Heart left ventricle (tissue), 16 donors: ENCODE measurements around the gene APOBEC2. TPM values are rescaled to one million over a fixed set of nuclear protein-coding genes. Genes with fewer than 3 reads are reported as not detected.

ENCODE experiments used
- ATAC-seq, 4 donors: fragments of 200-7000 bp; cut with Tn5 transposase; one replicate each; pipeline ENCODE4 v1.9.1; 2020 to 2022; ENCODE audit warnings: moderate library complexity in 4 of 4, mild to moderate bottlenecking in 3 of 4, moderate number of reproducible peaks in 1 of 4
- DNase-seq, 5 donors: peaks; one replicate each; pipeline ENCODE4 v3.0.0-alpha.2; 2020
- H3K27ac ChIP-seq, 12 donors: fragments of 200-600 bp; sonication (generic) in 4 of 12; one replicate each; pipeline versions ENCODE4 v1.5.0 to v1.8.0; 2016 to 2022; ENCODE audit warnings: mild to moderate bottlenecking in 2 of 12
- H3K27me3 ChIP-seq, 9 donors: fragments of 200-600 bp; sonication (generic) in 2 of 9; one replicate each; pipeline versions ENCODE4 v1.5.1 to v1.8.0; 2016 to 2022; ENCODE audit warnings: mild to moderate bottlenecking in 3 of 9
- H3K36me3 ChIP-seq, 9 donors: fragments of 200-600 bp; sonication (generic) in 2 of 9; one replicate each; pipeline versions ENCODE4 v1.5.0 to v1.8.0; 2018 to 2022; ENCODE audit warnings: mild to moderate bottlenecking in 2 of 9
- H3K4me1 ChIP-seq, 12 donors: fragments of 200-600 bp; sonication (generic) in 4 of 12; one replicate each; pipeline versions ENCODE4 v1.5.0 to v1.8.0; 2016 to 2022; ENCODE audit warnings: mild to moderate bottlenecking in 3 of 12
- H3K4me3 ChIP-seq, 12 donors: fragments of 200-600 bp; sonication (generic) in 4 of 12; one replicate each; pipeline versions ENCODE4 v1.5.0 to v1.8.0; 2017 to 2022; ENCODE audit warnings: mild to moderate bottlenecking in 9 of 12, moderate library complexity in 4 of 12
- H3K9me3 ChIP-seq, 12 donors: fragments of 200-600 bp; sonication (generic) in 4 of 12; one replicate each; pipeline versions ENCODE4 v1.5.0 to v1.8.0; 2016 to 2022; ENCODE audit warnings: mild to moderate bottlenecking in 1 of 12
- CTCF ChIP-seq, 12 donors: fragments of 200-600 bp; sonication (generic) in 4 of 12; IDR thresholded peaks; one replicate each; pipeline versions ENCODE4 v1.5.0 to v1.8.0; 2018 to 2022; ENCODE audit warnings: antibody characterized with exemption in 12 of 12, mild to moderate bottlenecking in 5 of 12
- POLR2A ChIP-seq, 2 donors: fragments of 450-650 bp; IDR thresholded peaks; one replicate each; pipeline ENCODE4 v1.6.1; 2017; ENCODE audit warnings: antibody characterized with exemption in 2 of 2, mild to moderate bottlenecking in 2 of 2, moderate library complexity in 2 of 2
- WGBS, 4 donors: extraction: QIAGEN DNeasy Blood & Tissue Kit in 2 of 4; methylation state at CpG; one replicate each; pipeline versions ENCODE4 v1.1.5 to v1.1.7; 2013 to 2018; 5-methylcytosine and 5-hydroxymethylcytosine counted together
- intact Hi-C, 10 donors: fragments of 100-400 bp; cut with DNase I; formaldehyde crosslinking; loops; one replicate each; pipeline versions ENCODE4 v1.11.1 to v1.14.2; 2022
- polyA plus RNA-seq, 2 donors: library from polyadenylated mRNA; stranded (reverse); fragments of 200-250 nt; gene quantifications; one replicate each; pipeline ENCODE4 v1.2.3, GENCODE V29; 2013
- total RNA-seq, 9 donors: library from RNA; depleted of rRNA in 2 of 9; stranded (reverse); fragments of >200 nt in 2 of 9; fragmentation: NEBNext Ultra II Directional in 3 of 9; extraction: Animal tissue kit (Norgen Biotek cat#: 25700) in 3 of 9; gene quantifications; one replicate each; pipeline versions ENCODE4 v1.1.0 to v1.2.4, GENCODE V29; 2016 to 2023
- donor health status: ischemic (EF 13 %, LVEDD 7.1; RV severe dilation, severe dysfunction).
- donor health status: healthy with polysubstance abuse.
- donor health status: DM: no; HTN: yes; CAD: no.
- donor health status: DM: no; HTN: no; CAD: no.
- donor health status: ischemic (EF 25% LVEDD 6.9; RV normal size, moderate dysfunction).
- donor health status: ischemic (EF 25% LVEDD 5.7; RV mildly dilated, moderate dysfunction).
- donor health status: healthy.
- donor health status: DM: yes; HTN: yes; CAD: no.
- donor health status: ischemic (EF 35%, LVEDD 5.7; RV mildly dilated, moderate dysfunction).
- donor health status: nonischemic (EF 11% LVEDD 7.7; RV severe dilation, severe dysfunction).
- donor health status: DM: yes; HTN: yes; CAD: no.
- donor health status: PGD.
- donor health status: ischemic (EF 29% LVEDD 5.4; RV normal size, mild dysfunction).
- donor health status: nonischemic (EF 23%, LVEDD 6.1; RV moderate dilation, normal function).

Gene APOBEC2
- total and polyA plus RNA-seq, 11 donors, result 72.3 to 524 (median 237) TPM

- Histone ChIP-seq H3K36me3 (peaks cover 0 to 30% (median 0%) of the 10 kb centered on the region in 9 donors), H3K4me1 (no peaks in the 10 kb centered on the region), H3K27ac (no peak overlapping the region), H3K9me3 (no peaks in the 10 kb centered on the region), H3K4me3 (no peak overlapping the region), H3K27me3 (no peaks in the 10 kb centered on the region)
- ATAC-seq (no peak), DNase-seq (no peak)
- intact Hi-C loops, result no loop called here
- WGBS, 4 donors, result 85 to 93% (median 88%) methylated on average over 3 of the region's 3 CpGs
- TF ChIP-seq CTCF (IDR thresholded peaks at IDR 0.05) (no peak), POLR2A (IDR thresholded peaks at IDR 0.05) (no peak)
Measured at GRCh38 chr6:41111017-41111416, 58.0 kb downstream of the APOBEC2 start.

Other genes starting within 250 kb of the APOBEC2 start
- gene UNC5CL, start 14.0 kb upstream of the APOBEC2 start, total RNA-seq, result 1 to 10 TPM in 1 of 9 donors, under 1 TPM in 8; 0.21 to 1.1 (median 0.50) TPM
- gene UNC5CL, start 14.0 kb upstream of the APOBEC2 start, polyA plus RNA-seq, result under 1 TPM; 0.50 to 0.65 TPM
- not detected for gene TSPO2, start 10.7 kb upstream of the APOBEC2 start, total RNA-seq
- not detected for gene TSPO2, start 10.7 kb upstream of the APOBEC2 start, polyA plus RNA-seq
- gene OARD1, start 19.2 kb downstream of the APOBEC2 start, total RNA-seq, result 10 to 100 TPM; 12.8 to 21.8 (median 17.7) TPM
- 10 to 100 TPM; 26.6 to 28.1 TPM for gene OARD1, start 19.2 kb downstream of the APOBEC2 start, polyA plus RNA-seq
- 10 to 100 TPM in 4 of 9 donors, 1 to 10 TPM in 5; 6.5 to 12.5 (median 9.7) TPM for gene NFYA, start 19.8 kb downstream of the APOBEC2 start, total RNA-seq
- 1 to 10 TPM; 4.3 to 7.3 TPM for gene NFYA, start 19.8 kb downstream of the APOBEC2 start, polyA plus RNA-seq
- gene TREML1, start 101.1 kb downstream of the APOBEC2 start, total RNA-seq, result under 1 TPM in 1 of 9 donors, not detected in 8; 0.29 TPM
- under 1 TPM in 1 of 2 donors, not detected in 1; 0.07 TPM for gene TREML1, start 101.1 kb downstream of the APOBEC2 start, polyA plus RNA-seq
- gene TREM2, start 109.9 kb downstream of the APOBEC2 start, total RNA-seq, result 10 to 100 TPM in 1 of 9 donors, 1 to 10 TPM in 4, under 1 TPM in 2, not detected in 2; 0.40 to 27.1 (median 1.4) TPM
- 1 to 10 TPM in 1 of 2 donors, under 1 TPM in 1; 0.23 to 1.2 TPM for gene TREM2, start 109.9 kb downstream of the APOBEC2 start, polyA plus RNA-seq
- gene TREML2, start 147.9 kb downstream of the APOBEC2 start, total RNA-seq, result under 1 TPM in 4 of 9 donors, not detected in 5; 0.07 to 0.32 (median 0.09) TPM
- under 1 TPM in 1 of 2 donors, not detected in 1; 0.07 TPM for gene TREML2, start 147.9 kb downstream of the APOBEC2 start, polyA plus RNA-seq
- not detected for gene TREML4, start 175.1 kb downstream of the APOBEC2 start, total RNA-seq
- under 1 TPM in 1 of 2 donors, not detected in 1; 0.07 TPM for gene TREML4, start 175.1 kb downstream of the APOBEC2 start, polyA plus RNA-seq
- 10 to 100 TPM in 1 of 9 donors, 1 to 10 TPM in 3, under 1 TPM in 5; 0.19 to 11.8 (median 0.75) TPM for gene TREM1, start 233.5 kb downstream of the APOBEC2 start, total RNA-seq
- gene TREM1, start 233.5 kb downstream of the APOBEC2 start, polyA plus RNA-seq, result 10 to 100 TPM in 1 of 2 donors, under 1 TPM in 1; 0.38 to 18.4 TPM